ENCODE data around the gene KRT73.

KRT73 gene

DNA sequence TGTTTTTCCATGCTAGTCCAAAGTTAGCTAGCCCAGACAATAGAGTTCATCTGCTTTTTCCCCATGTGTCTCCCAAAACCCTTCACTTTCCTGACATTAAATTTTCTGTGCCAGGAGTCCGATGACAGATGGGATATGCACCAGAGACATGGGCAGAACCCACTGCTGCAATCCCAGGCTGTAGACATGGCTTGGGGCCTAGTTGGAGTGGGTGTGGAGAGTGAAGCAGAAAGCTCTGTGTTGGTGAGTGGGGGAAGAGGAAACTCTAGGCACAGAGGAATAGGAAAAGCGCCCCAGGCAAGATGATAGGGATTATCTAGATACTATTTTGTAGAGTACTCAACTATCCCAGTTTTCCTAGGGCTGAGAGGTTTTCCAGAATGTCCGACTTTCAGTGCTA, 39.9 kb downstream of the KRT73 start:
- Histone ChIP-seq H3K4me1 (ENCODE audit: insufficient read depth, poor library complexity, severe bottlenecking) (peaks cover 40% of the 10 kb centered on the region), H3K27ac (ENCODE audit: poor library complexity, severe bottlenecking) (no peak overlapping the region), H3K9me3 (ENCODE audit: severe bottlenecking) (no peaks in the 10 kb centered on the region), H3K27me3 (ENCODE audit: insufficient read depth, poor library complexity, severe bottlenecking) (no peaks in the 10 kb centered on the region), H3K4me3 (ENCODE audit: severe bottlenecking) (no peak overlapping the region), H3K36me3 (ENCODE audit: low read depth) (no peaks in the 10 kb centered on the region)
- ATAC-seq (ENCODE audit: low read depth) (no peak), DNase-seq (ENCODE audit: low spot score) (no peak)
- TF ChIP-seq CTCF (IDR thresholded peaks at IDR 0.05; ENCODE audit: poor library complexity, severe bottlenecking) = no peak

DNA sequence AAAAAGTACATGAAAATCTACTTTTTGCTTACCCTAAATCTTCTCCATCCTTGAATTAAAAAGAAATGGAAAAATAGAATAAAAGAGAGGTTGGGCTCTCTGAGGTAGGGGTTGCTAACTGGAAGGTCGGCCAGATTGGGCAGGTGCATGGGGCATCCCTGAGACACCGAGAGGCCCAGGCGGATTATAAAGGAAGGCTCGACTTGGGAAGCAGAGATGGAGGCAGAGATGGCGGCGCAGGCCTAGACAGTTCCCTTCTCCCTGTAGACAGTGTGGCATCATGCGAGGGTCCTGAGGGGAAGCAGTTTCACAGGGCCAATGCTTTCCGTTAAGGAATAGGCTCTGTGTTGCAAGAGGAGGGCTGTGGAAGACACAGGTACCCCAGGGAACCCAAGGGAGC, 41.0 kb downstream of the KRT73 start:
- ATAC-seq (ENCODE audit: low read depth) (no peak), DNase-seq (ENCODE audit: low spot score) (no peak)
- no peaks in the 10 kb centered on the region for H3K36me3 ChIP-seq (ENCODE audit: low read depth)
- H3K4me1 ChIP-seq (ENCODE audit: insufficient read depth, poor library complexity, severe bottlenecking) = peaks cover 30% of the 10 kb centered on the region
- no peak overlapping the region for H3K4me3 ChIP-seq (ENCODE audit: severe bottlenecking)
- H3K27ac ChIP-seq (ENCODE audit: poor library complexity, severe bottlenecking) = no peak overlapping the region
- no peak for TF ChIP-seq CTCF (IDR thresholded peaks at IDR 0.05; ENCODE audit: poor library complexity, severe bottlenecking)
- no peaks in the 10 kb centered on the region for H3K27me3 ChIP-seq (ENCODE audit: insufficient read depth, poor library complexity, severe bottlenecking)
- no peaks in the 10 kb centered on the region for H3K9me3 ChIP-seq (ENCODE audit: severe bottlenecking)

GRCh38 chr12:52575948-52576347, 42.4 kb downstream of the KRT73 start:
- Histone ChIP-seq H3K9me3 (ENCODE audit: severe bottlenecking) (no peaks in the 10 kb centered on the region), H3K4me3 (ENCODE audit: severe bottlenecking) (no peak overlapping the region), H3K27ac (ENCODE audit: poor library complexity, severe bottlenecking) (no peak overlapping the region), H3K4me1 (ENCODE audit: insufficient read depth, poor library complexity, severe bottlenecking) (peaks cover 16% of the 10 kb centered on the region), H3K36me3 (ENCODE audit: low read depth) (no peaks in the 10 kb centered on the region), H3K27me3 (ENCODE audit: insufficient read depth, poor library complexity, severe bottlenecking) (no peaks in the 10 kb centered on the region)
- ATAC-seq (ENCODE audit: low read depth) (no peak), DNase-seq (ENCODE audit: low spot score) (no peak)
- TF ChIP-seq CTCF (IDR thresholded peaks at IDR 0.05; ENCODE audit: poor library complexity, severe bottlenecking) = no peak

- Histone ChIP-seq H3K27me3 (ENCODE audit: insufficient read depth, poor library complexity, severe bottlenecking) (no peaks in the 10 kb centered on the region), H3K36me3 (ENCODE audit: low read depth) (no peaks in the 10 kb centered on the region), H3K4me3 (ENCODE audit: severe bottlenecking) (no peak overlapping the region), H3K27ac (ENCODE audit: poor library complexity, severe bottlenecking) (no peak overlapping the region), H3K9me3 (ENCODE audit: severe bottlenecking) (no peaks in the 10 kb centered on the region), H3K4me1 (ENCODE audit: insufficient read depth, poor library complexity, severe bottlenecking) (peaks cover 10% of the 10 kb centered on the region)
- no peak for DNase-seq (ENCODE audit: low spot score)
- no peak for TF ChIP-seq CTCF (IDR thresholded peaks at IDR 0.05; ENCODE audit: poor library complexity, severe bottlenecking)
- ATAC-seq (ENCODE audit: low read depth) = no peak
These were observed 43.1 kb downstream of the KRT73 start for GRCh38 chr12:52575256-52575655.

- TF ChIP-seq CTCF (IDR thresholded peaks at IDR 0.05; ENCODE audit: poor library complexity, severe bottlenecking) = no peak
- no peaks in the 10 kb centered on the region for H3K4me1 ChIP-seq (ENCODE audit: insufficient read depth, poor library complexity, severe bottlenecking)
- no peak within 1 kb of the TSS for H3K4me3 ChIP-seq (ENCODE audit: severe bottlenecking)
- DNase-seq (ENCODE audit: low spot score) (no peak), ATAC-seq (ENCODE audit: low read depth) (no peak)
- H3K27ac ChIP-seq (ENCODE audit: poor library complexity, severe bottlenecking) = no peak within 1 kb of the TSS
- H3K27me3 ChIP-seq (ENCODE audit: insufficient read depth, poor library complexity, severe bottlenecking) = no peaks in the 10 kb centered on the region
- no peaks in the 10 kb centered on the region for H3K36me3 ChIP-seq (ENCODE audit: low read depth)
- no peaks in the 10 kb centered on the region for H3K9me3 ChIP-seq (ENCODE audit: severe bottlenecking)
These were observed 44.6 kb downstream of the KRT73 start, which contains the start of gene KRT74 for GRCh38 chr12:52573743-52574142. Gene KRT74, minus strand, starts transcription at chr12:52573843. Its CDS starts 66 bp downstream, at chr12:52573777.

Data from RWPE2 (cell line).